Measurements from ENCODE around the gene FUT1. TPM values are rescaled to one million over a fixed set of nuclear protein-coding genes. Genes with fewer than 3 reads are reported as not detected.
A peak's percentile ranks its signal among the peaks of the same experiment; 100 is the strongest.

The FUT1 gene
- total and polyA plus RNA-seq, 2 of the 8 experiments (the other 6 are each of a cell fraction or from before 2014, with no cell fraction given): 7.4 to 12.9 TPM

DNA sequence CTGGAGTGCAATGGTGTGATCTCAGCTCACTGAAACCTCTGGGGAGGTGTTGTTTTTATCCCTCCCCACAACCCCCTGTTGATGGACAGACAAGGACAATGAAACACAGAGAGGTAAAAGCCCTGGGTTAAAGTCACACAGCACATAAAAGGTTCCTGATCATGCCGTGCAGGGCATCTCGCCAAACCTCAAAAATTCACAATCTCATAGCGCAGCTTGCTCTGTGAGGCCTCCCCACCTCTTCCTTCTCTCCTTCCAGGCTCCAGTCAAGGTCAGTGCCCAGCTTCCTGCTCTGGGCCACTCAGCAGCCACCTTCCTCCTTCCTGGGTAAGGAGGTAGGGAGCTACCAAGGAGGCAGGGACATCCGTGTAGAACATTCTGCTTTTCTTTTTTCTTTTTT lies 54.4 kb downstream of the FUT1 start:
- no peak overlapping the region for H2AFZ ChIP-seq (ENCODE audit: low read length)
- H2BK12ac ChIP-seq (ENCODE audit: low read depth, low read length): peak overlapping the region; percentile 29; the same call in 1 of the 2 replicates
- H4K5ac ChIP-seq (ENCODE audit: insufficient read length, low read depth, low read length): no peak overlapping the region
- H3K4me3 ChIP-seq (ENCODE audit: extremely low read depth in 1 of 4, insufficient read depth in 2 of 4, low read depth in 3 of 4, low read length in 4 of 4): no peak overlapping the region
- no peaks in the 10 kb centered on the region for H3K36me3 ChIP-seq (ENCODE audit: control insufficient read depth in 2 of 4, insufficient read depth in 4 of 4, low read length in 3 of 4)
- peaks cover 0 to 5% (median 1%) of the 10 kb centered on the region in 4 experiments; a peak in 4 of 7 replicates for H3K4me1 ChIP-seq (replicated peaks in 1 of 4; ENCODE audit: control insufficient read depth in 3 of 4, insufficient read depth in 4 of 4, low read length in 3 of 4)
- no peaks in the 10 kb centered on the region for H3K9me3 ChIP-seq (ENCODE audit: insufficient read depth in 2 of 2, low read depth in 1 of 2, low read length in 1 of 2)
- WGBS, 2 experiments (ENCODE audit: extremely low coverage in 1 of 2, insufficient coverage in 1 of 2, insufficient read length in 1 of 2, insufficient replicate concordance in 2 of 2, low coverage in 1 of 2, low lambda C conversion rate in 2 of 2, missing lambda C conversion rate in 1 of 2): 97% methylated on average over 3 of the region's 4 CpGs; no CpG with 5 or more reads in 1 of the 2 experiments
- CTCF ChIA-PET (ENCODE audit: partially characterized antibody): interaction anchor here (1.5 to 9.4 kb wide), 3 partner anchors 14 to 90 kb away, joined by 5 to 42 read pairs (median 9); no protein-coding TSS in a partner anchor
- DNase-seq (ENCODE audit: low read depth in 1 of 2, low spot score in 2 of 2): no peak
- no peak overlapping the region for H3K4me2 ChIP-seq (ENCODE audit: insufficient read depth in 1 of 2, low read depth in 2 of 2, low read length in 2 of 2)
- H3K4ac ChIP-seq (replicated peaks; ENCODE audit: insufficient read length, low read depth, low read length): no peak overlapping the region
- H3K79me1 ChIP-seq (ENCODE audit: low read depth, low read length): peaks cover 2% of the 10 kb centered on the region; the same call in 1 of the 2 replicates
- no peaks in the 10 kb centered on the region for H3K27me3 ChIP-seq (replicated peaks in 1 of 4; ENCODE audit: control insufficient read depth in 3 of 4, extremely low read depth in 1 of 4, insufficient read depth in 3 of 4, low read length in 3 of 4)
- no peak overlapping the region for H2BK120ac ChIP-seq (replicated peaks; ENCODE audit: low read depth, low read length)
- no peak overlapping the region for H2BK15ac ChIP-seq (ENCODE audit: low read length)
- H3K18ac ChIP-seq (ENCODE audit: extremely low read depth, low read length): no peak overlapping the region
- TF ChIP-seq USF2 (IDR thresholded peaks at IDR 0.05; ENCODE audit: low read length) (no peak), CBX8 (IDR thresholded peaks at IDR 0.05; ENCODE audit: borderline replicate concordance, low read depth, low read length) (no peak), SRF (IDR thresholded peaks at IDR 0.05; ENCODE audit: low read depth, low read length) (no peak), SP4 (IDR thresholded peaks at IDR 0.05; ENCODE audit: low read length) (no peak), YY1 (IDR thresholded peaks at IDR 0.05; ENCODE audit: low read depth, low read length) (no peak), TAF7 (optimal IDR thresholded peaks at IDR 0.05; ENCODE audit: borderline replicate concordance, low read depth, low read length) (no peak), JUND (IDR thresholded peaks at IDR 0.05; ENCODE audit: low read length) (no peak), EGR1 (IDR thresholded peaks at IDR 0.05; ENCODE audit: borderline replicate concordance, low read depth, low read length) (no peak), ZNF274 (IDR thresholded peaks at IDR 0.05; ENCODE audit: borderline replicate concordance, extremely low read depth, low read length) (no peak), GTF2F1 (IDR thresholded peaks at IDR 0.05; ENCODE audit: borderline replicate concordance, low read depth, low read length) (no peak)
- H2BK5ac ChIP-seq (ENCODE audit: low read depth, low read length): no peak overlapping the region
- peaks cover 8% of the 10 kb centered on the region; the same call in 1 of the 2 replicates for H3K23me2 ChIP-seq (ENCODE audit: low read depth, low read length)
- H3K9ac ChIP-seq (replicated peaks in 1 of 4; ENCODE audit: extremely low read depth in 1 of 4, low read depth in 3 of 4, low read length in 3 of 4): no peak overlapping the region
- H4K20me1 ChIP-seq (replicated peaks in 1 of 2; ENCODE audit: control insufficient read depth in 1 of 2, insufficient read depth in 2 of 2, low read length in 2 of 2): no peaks in the 10 kb centered on the region
- POLR2A ChIA-PET (ENCODE audit: partially characterized antibody): interaction anchor here (1.8 to 3.5 kb wide), 2 partner anchors 24 to 30 kb away, joined by 4 to 16 read pairs; no protein-coding TSS in a partner anchor
- H2BK20ac ChIP-seq (ENCODE audit: low read length): no peak overlapping the region
- H4K91ac ChIP-seq (replicated peaks; ENCODE audit: insufficient read length, low read length): no peak overlapping the region
- H4K8ac ChIP-seq (ENCODE audit: extremely low read depth, insufficient read depth, low read length): no peak overlapping the region
- no peak overlapping the region for H2AK5ac ChIP-seq (ENCODE audit: low read depth, low read length)
- no peak overlapping the region for H3K23ac ChIP-seq (ENCODE audit: insufficient read length)
- no peak overlapping the region for H3K14ac ChIP-seq (ENCODE audit: insufficient read length)
- H3K56ac ChIP-seq (replicated peaks; ENCODE audit: insufficient read length, low read depth, low read length): no peak overlapping the region
- H3K79me2 ChIP-seq (ENCODE audit: control insufficient read depth in 1 of 2, insufficient read depth in 2 of 2, low read length in 2 of 2): no peaks in the 10 kb centered on the region
- no peak for FAIRE-seq
- no peak overlapping the region for H3K27ac ChIP-seq (ENCODE audit: low read depth, low read length)

Data from H1 (cell line).